Measurements from ENCODE around the gene CDK13. TPM values are rescaled to one million over a fixed set of nuclear protein-coding genes. Genes with fewer than 3 reads are reported as not detected.

CDK13 gene
- total and polyA plus RNA-seq, 9 of the 15 experiments (the other 6 are each of a cell fraction or from before 2014, with no cell fraction given): 9.8 to 46.1 (median 32.4) TPM

DNA sequence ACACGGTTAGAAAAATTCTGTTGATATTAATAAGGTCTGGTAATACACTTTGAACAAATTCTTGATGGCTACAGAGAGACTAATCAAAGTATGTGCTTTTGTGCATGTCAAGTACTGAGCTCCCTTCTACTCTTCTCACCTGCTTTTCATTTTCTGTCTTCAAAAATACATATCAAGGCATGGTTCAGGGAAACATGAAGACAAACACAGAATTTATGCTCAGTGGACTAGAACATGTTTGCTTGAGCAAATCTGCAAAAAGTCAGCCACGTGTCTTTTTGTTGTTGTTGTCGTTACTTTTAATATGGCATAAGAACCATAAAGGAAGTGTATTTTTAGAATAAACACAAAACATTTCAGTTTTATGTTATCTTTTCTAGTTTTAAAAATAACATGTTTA is 21.9 kb downstream of the CDK13 start:
- H3K27me3 ChIP-seq (ENCODE audit: control insufficient read depth in 2 of 2, insufficient read depth in 2 of 2, low read length in 2 of 2): no peaks in the 10 kb centered on the region
- POLR2A ChIA-PET: interaction anchor here (0.7 kb wide), 1 partner anchor 20 kb away, joined by 3 read pairs; no protein-coding TSS in a partner anchor
- H3K27ac ChIP-seq (ENCODE audit: extremely low read depth, low read depth, low read length): no peak overlapping the region
- BruUV-seq (replicated peaks): no TSS peak
- FAIRE-seq (no peak), DNase-seq (ENCODE audit: extremely low read depth in 1 of 4, low spot score in 3 of 4) (no peak), ATAC-seq (no peak)
- H3K9ac ChIP-seq (ENCODE audit: insufficient read depth in 1 of 2, low read depth in 2 of 2, low read length in 2 of 2): no peak overlapping the region
- H3K9me1 ChIP-seq (ENCODE audit: control insufficient read depth, insufficient read depth, low read length): no peaks in the 10 kb centered on the region
- H3K4me2 ChIP-seq (ENCODE audit: insufficient read depth, low read length): no peak overlapping the region
- H3K9me3 ChIP-seq (replicated peaks; ENCODE audit: control insufficient read depth, insufficient read depth, low read depth, low read length): no peaks in the 10 kb centered on the region
- H3K79me2 ChIP-seq (ENCODE audit: control insufficient read depth, insufficient read depth, low read length): peaks cover 96% of the 10 kb centered on the region
- no peaks in the 10 kb centered on the region; the same call in 2 of the 3 replicates for H3K36me3 ChIP-seq (ENCODE audit: control insufficient read depth, insufficient read depth, low read length)
- TF ChIP-seq, protein P1, sequence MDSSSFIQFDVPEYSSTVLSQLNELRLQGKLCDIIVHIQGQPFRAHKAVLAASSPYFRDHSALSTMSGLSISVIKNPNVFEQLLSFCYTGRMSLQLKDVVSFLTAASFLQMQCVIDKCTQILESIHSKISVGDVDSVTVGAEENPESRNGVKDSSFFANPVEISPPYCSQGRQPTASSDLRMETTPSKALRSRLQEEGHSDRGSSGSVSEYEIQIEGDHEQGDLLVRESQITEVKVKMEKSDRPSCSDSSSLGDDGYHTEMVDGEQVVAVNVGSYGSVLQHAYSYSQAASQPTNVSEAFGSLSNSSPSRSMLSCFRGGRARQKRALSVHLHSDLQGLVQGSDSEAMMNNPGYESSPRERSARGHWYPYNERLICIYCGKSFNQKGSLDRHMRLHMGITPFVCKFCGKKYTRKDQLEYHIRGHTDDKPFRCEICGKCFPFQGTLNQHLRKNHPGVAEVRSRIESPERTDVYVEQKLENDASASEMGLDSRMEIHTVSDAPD (CRISPR knock-in tag; IDR thresholded peaks at IDR 0.05): no peak
- TF ChIP-seq SRSF1 (IDR thresholded peaks at IDR 0.05; ENCODE audit: low read depth, low read length) (no peak), HNRNPK (IDR thresholded peaks at IDR 0.05; ENCODE audit: low read depth, low read length, poor library complexity, severe bottlenecking) (no peak), ZNF347 (CRISPR knock-in tag; IDR thresholded peaks at IDR 0.05; ENCODE audit: low read depth) (no peak), ELF4 (CRISPR knock-in tag; IDR thresholded peaks at IDR 0.05) (no peak), JUN (IDR thresholded peaks at IDR 0.05; ENCODE audit: borderline replicate concordance, low read depth, low read length) (no peak), JUN (CRISPR knock-in tag; IDR thresholded peaks at IDR 0.05; ENCODE audit: borderline replicate concordance) (no peak), DMBX1 (CRISPR knock-in tag; IDR thresholded peaks at IDR 0.05; ENCODE audit: borderline replicate concordance) (no peak), LEF1 (IDR thresholded peaks at IDR 0.05) (no peak)
- CTCF ChIA-PET (ENCODE audit: low intra/inter-chr PET ratio): no interaction called here
- H3K4me1 ChIP-seq (replicated peaks in 1 of 2; ENCODE audit: control insufficient read depth in 2 of 2, insufficient read depth in 2 of 2, low read length in 2 of 2): no peaks in the 10 kb centered on the region; a peak in 2 of 5 replicates
- no peak overlapping the region for H2AFZ ChIP-seq (ENCODE audit: low read depth, low read length)
- H3K4me3 ChIP-seq: no peak overlapping the region
- intact Hi-C loops (cut with micrococcal nuclease): no loop called here
- in situ Hi-C loops (cut with MboI): no loop called here
- 83% methylated on average over 3 of the region's 3 CpGs for WGBS (ENCODE audit: insufficient coverage, low coverage, missing lambda C conversion rate)
- peaks cover 28% of the 10 kb centered on the region for H4K20me1 ChIP-seq (replicated peaks; ENCODE audit: control insufficient read depth, insufficient read depth, low read length)
